ENCODE measurements around the gene ARID1B.

The ARID1B gene

DNA sequence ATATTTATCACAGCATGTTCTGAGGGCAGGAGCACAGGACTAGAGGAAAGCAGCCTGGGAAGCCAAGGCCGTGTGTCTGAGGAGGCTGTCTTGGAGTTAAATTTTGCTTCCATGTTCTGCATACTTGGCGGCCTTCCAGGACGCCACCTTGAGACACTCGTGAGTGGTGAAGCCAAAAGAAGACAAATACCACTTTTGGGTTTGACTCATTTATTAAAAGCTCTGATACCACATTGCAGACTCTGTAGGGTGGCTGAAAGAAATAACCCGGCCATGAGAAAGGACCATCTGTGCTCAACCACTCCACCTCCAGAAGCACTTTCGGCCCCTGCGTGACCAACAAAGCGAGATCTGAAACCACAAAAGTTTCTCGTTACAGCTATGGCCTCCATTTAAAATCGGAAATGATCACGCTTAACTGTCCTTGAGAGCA is 426.1 kb downstream of the ARID1B start:
- no peak for DNase-seq

DNA sequence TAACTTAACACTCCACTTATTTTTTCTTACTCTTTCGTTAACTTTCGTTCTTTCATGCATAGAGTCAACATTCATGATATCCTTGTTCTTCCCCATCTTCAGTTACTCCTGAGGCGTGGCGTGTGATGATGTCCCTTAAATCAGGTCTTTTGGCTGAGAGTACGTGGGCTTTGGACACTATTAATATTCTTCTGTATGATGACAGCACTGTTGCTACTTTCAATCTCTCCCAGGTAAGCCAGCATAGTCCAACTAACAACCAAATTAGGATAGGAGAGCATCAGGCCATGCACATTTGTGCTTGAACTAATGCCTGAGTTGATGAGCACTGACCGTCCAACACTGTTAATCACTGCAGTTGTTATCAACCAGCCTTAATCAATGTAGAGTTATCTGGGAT is 426.6 kb downstream of the ARID1B start:
- no peak for DNase-seq

DNA sequence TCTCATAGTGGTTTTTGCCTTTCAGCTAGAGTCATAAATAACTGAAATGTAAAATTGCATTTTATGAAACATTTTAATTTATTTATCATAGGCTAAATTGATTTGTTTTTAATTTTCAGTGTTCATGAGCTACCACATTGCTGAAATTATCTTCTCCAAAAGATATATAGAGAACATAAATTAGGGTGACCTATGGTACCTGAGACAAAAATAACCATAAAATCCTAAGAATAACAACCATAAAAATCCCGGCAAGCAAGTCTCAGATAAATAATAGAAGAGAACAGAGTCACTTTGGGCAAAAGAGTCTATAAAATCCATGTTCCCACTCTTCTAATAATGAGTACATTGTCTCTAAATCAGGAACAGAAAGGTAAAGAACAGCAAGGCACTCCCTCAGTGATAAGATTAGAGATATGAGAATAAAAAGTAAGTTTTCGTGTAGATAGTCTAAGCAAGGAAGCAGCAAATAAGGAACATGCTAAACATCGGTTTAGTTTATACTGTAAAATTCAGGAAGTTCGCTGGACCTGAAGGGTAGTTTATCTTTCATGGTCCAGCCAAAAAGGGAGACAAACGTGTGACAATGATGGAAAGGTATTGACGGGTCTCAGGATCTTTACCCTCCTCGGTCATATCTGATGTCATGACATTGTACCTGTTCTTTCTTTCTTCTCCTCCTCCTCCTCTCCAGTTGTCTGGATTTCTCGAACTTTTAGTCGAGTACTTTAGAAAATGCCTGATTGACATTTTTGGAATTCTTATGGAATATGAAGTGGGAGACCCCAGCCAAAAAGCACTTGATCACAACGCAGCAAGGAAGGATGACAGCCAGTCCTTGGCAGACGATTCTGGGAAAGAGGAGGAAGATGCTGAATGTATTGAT is 428.5 kb downstream of the ARID1B start:
- DNase-seq, result no peak

DNA sequence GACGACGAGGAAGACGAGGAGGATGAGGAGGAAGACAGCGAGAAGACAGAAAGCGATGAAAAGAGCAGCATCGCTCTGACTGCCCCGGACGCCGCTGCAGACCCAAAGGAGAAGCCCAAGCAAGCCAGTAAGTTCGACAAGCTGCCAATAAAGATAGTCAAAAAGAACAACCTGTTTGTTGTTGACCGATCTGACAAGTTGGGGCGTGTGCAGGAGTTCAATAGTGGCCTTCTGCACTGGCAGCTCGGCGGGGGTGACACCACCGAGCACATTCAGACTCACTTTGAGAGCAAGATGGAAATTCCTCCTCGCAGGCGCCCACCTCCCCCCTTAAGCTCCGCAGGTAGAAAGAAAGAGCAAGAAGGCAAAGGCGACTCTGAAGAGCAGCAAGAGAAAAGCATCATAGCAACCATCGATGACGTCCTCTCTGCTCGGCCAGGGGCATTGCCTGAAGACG is 429.2 kb downstream of the ARID1B start:
- no peak for DNase-seq

DNA sequence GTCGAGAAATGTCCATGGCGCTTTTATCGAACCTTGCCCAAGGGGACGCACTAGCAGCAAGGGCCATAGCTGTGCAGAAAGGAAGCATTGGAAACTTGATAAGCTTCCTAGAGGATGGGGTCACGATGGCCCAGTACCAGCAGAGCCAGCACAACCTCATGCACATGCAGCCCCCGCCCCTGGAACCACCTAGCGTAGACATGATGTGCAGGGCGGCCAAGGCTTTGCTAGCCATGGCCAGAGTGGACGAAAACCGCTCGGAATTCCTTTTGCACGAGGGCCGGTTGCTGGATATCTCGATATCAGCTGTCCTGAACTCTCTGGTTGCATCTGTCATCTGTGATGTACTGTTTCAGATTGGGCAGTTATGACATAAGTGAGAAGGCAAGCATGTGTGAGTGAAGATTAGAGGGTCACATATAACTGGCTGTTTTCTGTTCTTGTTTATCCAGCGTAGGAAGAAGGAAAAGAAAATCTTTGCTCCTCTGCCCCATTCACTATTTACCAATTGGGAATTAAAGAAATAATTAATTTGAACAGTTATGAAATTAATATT is 430.4 kb downstream of the ARID1B start:
- DNase-seq, result no peak

DNA sequence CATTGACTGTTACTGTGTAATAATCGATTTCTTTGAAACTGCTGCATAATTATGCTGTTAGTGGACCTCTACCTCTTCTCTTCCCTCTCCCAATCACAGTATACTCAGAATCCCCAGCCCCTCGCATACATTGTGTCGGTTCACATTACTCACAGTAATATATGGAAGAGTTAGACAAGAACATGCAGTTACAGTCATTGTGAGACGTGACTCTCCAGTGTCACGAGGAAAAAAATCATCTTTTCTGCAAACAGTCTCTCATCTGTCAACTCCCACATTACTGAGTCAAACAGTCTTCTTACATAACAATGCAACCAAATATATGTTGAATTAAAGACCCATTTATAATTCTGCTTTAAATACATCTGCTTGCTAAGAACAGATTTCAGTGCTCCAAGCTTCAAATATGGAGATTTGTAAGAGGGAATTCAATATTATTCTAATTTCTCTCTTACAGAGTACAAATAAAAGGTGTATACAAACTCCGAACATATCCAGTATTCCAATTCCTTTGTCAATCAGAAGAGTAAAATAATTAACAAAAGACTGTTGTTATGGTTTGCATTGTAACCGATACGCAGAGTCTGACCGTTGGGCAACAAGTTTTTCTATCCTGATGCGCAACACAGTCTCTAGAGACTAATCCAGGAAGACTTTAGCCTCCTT is 432.8 kb downstream of the ARID1B start:
- DNase-seq, result no peak

DNA sequence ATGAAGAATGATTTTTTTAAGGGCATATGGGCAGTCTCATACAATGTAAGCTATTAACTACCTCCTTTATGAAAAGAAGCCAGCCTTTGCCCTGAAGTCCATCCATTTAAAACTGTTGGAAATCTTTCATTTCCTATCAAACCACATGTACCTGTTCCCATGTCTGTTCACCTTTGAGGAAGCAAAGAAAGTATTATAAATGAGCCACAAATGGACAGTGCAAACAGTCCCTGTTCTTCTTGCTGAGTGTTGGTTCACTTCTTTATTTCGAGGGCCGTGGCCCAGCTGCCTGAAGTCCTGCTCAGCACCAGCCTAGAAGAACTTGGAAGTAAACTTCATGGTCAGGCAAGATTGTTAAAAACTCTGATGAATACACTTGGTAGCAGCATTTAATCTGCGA is 433.8 kb downstream of the ARID1B start:
- no peak for DNase-seq

DNA sequence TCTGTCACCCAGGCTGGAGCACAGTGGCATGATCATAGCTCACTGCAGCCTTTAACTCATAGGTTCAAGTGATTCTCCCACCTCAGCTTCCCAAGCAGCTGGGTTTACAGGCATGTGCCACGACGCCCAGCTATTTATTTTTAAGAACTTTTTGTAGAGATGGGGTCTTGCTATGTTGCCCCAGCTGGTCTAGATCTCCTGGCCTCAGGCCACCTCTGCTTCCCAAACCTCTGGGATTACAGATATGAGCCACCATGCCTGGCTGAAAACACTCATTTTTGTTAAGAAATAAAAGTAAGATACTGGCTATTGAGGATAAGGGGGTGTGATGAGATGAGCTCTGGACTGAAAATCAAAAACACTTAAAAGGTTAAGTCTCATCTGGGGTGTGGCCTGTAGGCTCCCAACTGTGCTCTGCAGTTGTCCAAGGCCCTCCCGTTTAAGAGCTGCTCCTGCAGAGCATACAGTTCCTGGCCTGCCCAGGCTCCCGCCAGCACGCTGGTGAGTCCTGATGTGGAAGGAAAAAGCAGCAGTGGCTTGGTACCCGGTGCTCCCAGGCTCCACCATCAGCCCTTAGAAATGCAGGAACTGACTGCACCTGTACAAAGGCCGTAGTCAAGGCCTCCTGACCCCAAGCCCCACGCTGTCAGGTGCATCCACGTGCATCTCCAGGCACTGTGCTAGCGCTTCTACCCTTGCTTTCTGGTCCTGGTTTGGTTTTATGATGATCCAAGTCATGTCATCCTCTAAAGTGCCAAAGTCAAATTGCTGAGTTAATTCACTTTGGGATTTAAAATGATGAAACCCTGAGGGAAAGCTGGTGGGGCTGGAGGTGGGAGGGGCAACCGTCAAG is 434.7 kb downstream of the ARID1B start:
- no peak for DNase-seq

DNA sequence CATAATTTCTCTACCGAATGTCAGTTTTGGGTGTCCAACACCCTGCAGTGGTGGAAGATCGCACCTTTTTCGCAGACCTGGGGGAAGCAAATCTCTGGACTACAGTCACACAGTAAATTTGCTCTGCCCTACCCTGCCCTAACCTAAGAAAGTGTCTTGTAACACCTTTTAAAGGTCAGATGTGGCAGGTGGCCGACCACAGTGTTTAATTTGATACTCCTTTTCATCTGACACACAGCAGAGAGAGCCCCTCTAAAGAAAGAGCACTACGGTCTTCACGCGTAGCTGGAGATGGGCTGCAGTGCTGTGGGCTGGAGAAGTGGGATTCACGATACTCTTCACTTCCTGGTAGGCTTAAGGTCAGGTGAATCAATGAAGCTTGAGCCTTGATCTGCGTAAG is 436.2 kb downstream of the ARID1B start:
- DNase-seq, result no peak

DNA sequence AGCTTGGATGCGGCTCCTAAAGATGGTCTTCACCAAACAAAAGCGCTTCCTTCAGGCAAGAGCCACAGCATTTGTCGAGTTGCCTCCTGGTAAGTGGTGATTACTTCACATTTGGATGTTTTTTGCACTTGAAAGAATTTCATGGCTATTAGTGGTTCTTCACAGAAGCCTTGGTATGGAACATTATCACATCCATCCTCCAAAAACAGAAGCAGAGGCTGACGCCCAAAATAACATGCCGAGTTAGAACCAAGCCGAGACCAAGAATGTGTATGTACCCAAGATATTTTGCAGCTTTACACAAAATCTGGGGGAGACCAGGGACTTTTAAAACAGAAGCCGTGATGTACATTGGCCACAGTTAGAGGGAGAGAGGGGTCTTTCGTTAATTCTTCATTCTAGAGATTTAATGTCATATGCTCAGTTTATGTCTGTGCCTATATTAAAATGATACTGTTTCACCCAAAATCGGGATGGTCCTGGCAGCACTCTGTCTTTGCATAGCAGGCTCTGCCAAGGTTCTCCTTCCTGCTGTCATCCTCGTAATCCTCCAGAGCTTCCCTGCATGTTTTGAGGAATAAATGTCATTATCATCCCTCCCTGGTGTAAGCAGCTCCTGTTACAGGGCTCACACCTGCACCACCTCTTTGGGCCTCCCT is 436.9 kb downstream of the ARID1B start:
- DNase-seq, result no peak

DNA sequence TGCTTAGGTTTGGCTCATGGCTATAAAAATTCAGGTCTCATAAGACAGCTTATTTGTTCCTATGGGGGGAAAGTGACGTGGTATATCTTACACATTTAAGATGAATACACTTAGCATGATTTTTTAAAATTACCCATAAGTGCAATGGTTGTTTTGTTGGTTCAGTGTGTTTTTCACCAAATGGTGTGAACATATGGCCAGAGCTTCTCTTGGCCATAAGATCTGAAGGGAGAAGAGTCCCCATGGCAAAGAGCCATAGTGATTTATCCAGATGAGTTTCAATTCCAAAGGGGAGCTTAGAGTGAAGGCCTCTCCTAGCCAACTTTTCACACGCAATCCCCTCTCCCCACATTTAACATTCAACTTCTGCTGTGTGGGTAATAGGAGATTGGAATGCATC is 438.5 kb downstream of the ARID1B start:
- DNase-seq, result peak; percentile 16

DNA sequence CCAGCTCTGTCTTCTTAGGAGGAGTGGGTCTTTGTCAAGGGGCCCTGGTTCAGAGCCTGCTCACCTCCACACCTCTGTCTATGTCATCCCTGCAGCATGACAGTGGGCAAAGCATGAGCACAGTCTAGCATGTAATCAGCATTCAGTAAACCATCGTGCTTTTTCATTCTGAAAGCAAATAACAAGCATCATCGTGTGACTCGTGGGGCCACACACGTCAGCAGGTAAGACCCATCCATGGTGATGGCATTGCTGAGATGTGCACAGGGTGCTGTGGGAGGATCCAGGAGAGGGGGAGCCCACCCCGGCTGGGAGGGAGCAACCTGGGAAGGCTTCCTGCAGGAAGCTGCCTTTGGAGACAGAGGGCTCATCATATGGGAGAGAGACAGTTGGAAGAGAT is 439.4 kb downstream of the ARID1B start:
- no peak for DNase-seq

DNA sequence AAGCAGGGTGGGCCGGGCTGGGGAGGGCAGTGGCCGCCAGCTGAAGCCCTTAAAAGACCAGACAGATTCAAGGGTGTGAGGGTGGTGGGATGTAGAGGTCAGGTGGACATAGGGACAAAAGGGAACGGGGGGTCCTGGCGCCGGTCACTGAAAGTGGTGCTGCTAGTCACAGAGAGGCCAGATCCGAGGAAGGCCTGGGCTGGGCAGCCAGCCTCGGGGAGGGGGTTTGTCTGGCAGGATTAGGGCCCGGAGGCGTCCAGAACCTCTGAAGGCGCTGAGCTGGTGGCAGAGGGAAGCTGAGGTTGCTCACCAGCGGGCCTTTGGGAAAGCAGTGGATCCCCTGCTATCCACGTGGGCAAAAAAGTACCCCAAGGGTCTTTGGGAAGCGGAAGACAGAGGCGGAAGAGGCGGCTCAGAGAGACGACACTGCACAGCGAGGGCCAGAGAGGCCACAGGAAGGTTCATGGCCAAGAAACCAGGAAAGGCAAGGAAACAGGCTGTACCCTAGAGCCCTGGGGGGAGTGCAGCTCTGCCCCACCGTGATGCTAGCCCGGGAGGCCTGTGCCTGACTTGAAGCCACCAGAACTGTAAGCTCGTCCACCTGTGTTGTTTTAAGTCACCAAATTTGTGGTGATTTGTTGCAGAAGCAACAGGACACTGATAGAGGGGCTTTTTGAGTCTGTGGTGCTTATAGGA is 440.2 kb downstream of the ARID1B start:
- no peak for DNase-seq

DNA sequence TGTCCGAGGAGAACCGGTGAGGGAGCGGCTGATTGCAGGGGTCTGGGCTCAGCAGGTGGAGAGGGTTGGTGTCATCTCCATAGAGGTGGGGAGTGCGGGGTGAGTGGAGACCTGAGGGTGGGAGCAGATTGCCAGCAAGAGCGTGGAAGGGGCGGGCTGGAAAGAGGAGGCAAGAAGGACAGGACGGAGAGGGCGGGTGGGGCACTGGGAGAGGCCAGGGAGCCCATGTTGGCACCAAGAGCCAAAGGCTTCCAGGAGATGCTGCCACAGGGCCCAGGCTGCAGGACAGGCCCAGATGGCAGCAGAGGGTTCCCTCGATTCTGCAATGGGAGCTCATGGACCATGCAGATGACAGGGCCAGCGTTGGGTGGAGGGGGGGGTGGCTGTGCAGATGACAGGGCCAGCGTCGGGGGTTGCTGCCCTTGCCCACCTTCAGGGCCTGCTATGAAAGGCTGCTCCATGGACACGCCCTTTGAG is 440.8 kb downstream of the ARID1B start:
- no peak for DNase-seq

DNA sequence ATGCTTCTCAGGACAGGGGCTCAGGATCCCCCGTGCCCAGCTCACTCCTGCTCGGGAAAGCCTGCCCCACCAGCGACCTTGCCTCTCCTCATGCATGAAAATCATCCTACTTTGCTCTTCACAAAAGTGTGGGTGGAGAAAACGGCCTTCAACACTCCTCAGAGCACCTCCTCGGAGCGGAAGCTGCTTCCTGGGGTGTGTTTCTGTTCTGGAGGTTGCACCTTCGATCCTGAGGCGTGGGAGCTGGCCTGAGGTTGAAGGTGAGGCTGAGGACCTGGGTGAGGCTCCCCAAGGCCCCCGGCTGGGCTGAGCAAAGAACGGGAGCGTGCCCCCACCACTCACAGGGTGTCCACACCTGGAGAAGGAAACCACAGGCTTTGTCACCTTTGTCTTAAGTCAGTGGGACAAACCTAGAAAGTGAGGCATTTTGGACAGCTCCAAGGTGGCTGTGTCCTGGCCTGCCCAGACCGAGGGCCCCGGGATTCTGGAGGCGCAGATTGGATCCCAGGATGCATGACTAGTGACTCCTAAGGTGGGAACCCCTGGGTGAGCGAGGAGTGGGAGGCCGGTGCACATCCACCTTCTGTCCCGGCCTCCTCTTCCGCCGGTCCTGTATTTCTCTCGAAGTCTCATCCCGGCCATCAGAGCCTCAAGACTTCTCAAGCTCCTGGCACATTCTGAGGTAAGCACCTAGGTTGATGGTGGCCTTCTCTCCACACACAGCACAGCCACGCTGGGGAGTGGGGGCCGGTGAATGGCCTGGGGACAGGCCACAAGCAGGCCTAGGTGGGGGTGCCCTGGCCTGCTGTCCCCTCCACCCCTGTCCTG is 441.4 kb downstream of the ARID1B start:
- DNase-seq, result no peak

DNA sequence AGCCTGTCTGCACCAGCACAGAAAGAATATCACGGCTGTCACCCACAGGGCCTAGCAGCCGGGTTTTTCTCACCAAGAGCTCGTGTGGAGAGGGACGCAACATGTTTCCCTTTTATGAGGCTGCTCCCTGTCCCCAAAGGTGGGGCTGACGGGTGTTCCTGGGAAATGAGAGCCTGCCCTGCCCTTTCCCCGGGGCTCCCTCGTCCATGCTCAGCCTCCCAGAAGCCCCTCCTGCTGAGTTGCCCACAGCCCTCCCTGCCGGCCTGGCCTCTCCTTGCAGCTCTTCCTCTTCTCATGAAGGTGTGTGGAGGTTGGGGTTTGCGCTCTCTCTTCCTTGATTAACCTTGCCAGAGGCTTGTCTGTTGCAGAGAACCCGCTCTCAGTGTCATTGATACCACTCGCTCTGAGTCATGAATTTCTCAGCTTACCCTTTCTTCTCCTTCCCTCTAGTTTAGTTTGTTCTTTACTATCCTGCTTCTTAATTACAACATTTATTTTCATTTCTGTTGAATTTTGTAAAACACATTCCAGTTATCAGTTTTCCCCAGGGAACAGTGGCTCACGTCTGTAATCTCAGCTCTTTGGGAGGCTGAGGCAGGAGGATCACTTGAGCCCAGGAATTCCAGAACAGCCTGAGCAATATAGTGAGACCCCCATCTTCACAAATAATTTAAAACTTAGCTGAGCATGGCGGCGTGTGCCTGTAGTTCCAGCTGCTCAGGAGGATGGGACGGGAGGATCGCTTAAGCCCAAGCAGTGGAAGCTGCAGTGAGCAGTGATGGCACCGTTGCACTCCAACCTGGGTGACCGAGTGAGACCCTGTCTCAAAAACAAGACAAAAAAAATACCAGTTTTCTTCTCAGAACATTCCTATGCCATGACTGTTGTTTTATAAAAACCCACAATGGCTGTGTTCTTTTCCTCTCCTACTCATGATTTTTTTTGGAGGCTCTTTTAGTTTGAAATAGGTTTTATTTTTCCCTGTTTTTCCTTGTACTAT is 442.3 kb downstream of the ARID1B start:
- no peak for DNase-seq

DNA sequence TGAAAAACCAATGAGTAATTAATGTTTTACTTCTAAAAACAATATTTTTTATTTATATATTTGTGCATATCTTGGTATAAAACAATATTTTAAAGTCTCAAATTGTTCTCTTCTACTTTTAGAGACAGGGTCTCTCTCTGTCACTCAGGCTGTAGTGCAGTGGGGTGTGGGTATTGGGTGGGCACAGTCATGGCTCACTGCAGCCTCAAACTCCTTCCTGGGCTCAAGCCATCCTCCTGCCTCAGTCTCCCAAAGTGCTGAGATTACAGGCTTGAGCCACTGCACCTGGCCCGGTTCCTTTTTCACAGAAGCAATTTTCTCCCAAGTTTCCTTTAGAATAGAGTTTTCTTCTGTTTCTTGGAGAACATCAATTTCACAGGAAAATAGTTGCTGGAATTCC is 443.3 kb downstream of the ARID1B start:
- no peak for DNase-seq

DNA sequence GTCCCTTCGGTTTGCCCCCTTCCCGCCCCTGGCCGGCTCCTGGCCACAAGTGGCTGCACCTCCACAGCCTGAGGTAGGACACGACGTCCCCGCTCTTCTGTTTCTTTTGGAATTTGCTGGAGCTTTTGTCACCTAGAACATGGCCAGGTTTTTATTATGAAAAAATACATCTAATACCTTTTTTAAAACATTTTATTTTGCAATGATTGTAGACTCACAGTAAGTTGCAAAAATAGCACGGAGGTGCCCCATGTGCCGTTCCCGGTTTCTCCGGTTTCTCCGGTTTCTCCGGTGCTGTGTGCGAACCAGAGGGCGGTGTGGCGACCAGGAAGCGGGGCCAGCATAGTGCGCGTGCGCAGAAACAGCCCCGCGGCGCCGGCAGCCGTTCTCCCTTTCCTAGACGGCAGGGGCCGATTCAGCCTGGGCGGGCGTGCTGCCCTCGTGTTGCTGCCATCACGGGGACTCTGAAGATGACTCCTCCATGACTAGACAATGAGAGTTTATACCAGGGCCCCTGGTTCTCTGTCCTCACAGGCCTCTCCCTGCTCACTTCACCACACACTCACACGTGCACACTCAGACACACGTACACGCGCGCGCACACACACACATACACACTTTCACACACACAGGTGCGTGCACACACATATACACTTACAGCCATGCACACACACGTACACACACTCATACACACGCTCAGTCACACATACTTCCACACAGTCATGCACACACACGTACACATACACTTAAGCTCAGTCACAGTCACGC is 444.1 kb downstream of the ARID1B start:
- peak; percentile 42 for DNase-seq

DNA sequence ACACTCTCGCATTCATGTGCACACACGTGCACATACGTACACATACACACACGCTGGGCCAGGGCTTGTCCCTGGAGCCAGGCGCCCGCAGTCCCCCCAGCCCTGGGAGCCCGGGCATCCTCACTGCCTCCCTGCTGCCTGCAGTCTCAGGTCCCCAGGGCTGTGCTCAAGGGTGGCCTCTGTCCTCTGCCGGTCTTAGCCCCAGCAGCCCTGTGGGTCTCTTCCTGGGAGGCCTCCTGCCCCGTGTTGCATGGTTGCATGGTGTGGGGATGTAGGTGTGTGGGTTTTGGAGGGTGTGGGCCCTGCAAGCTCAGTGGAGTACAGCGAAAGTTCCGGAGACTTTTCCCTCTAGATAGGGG is 444.6 kb downstream of the ARID1B start:
- no peak for DNase-seq

Data from DMS 273 treated with DMSO at 0.1 percent for 48 hours (cell line).